GM23338 (cell line): Measurements from ENCODE around the gene FBF1. TPM values are rescaled to one million over a fixed set of nuclear protein-coding genes. Genes with fewer than 3 reads are reported as not detected.

ENCODE experiments used
- JUNB ChIP-seq: IDR thresholded peaks from one replicate; pipeline ENCODE4 v1.6.1; 2016; ENCODE audit warnings: antibody characterized with exemption; ENCODE audit not compliant: unreplicated experiment
- ZNF331 ChIP-seq: fragments of 250-450 bp; sonication (Bioruptor Pico); IDR thresholded peaks from 2 replicates; pipeline ENCODE4 v1.5.0; 2020; ENCODE audit warnings: low read depth, mild to moderate bottlenecking, moderate library complexity
- polyA plus RNA-seq: library from polyadenylated mRNA; unstranded; fragments of >200 nt; fragmentation: Nextera tagmentation; extraction: Ambion mirVana; gene quantifications from 2 replicates; pipeline ENCODE4 v1.2.1, GENCODE V29; 2016
- total RNA-seq: library from RNA; depleted of rRNA; stranded (reverse); fragments of >200 nt; shearing (Covaris generic); gene quantifications from 2 replicates; pipeline ENCODE4 v1.2.3, GENCODE V29; 2014; rRNA removed
- TF ChIP-seq, protein P1 (sequence below): IDR thresholded peaks from one replicate; pipeline ENCODE4 v1.6.1; 2018; ENCODE audit warnings: antibody characterized with exemption; ENCODE audit not compliant: unreplicated experiment

The FBF1 gene
- total and polyA plus RNA-seq, 2 experiments from 2014 or later, result 8.8 to 11.8 TPM

DNA sequence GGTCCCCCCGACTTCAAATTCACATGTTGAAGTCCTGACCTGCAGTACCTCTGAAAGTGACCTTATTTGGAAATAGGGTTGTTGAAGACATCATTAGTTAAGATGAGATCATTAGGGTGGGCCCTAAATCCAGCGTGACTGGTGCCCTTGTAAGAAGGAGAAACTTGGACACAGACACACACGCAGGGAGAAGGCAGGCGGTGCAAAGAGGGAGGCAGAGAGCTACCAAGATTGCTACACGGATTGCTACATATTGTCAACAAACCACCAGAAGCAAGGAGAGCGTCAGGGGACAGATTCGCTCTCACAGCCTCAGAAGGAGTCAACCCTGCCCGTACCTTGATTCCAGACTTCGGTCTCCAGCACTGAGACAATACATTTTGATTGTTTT lies 78.9 kb downstream of the FBF1 start (continued):
- TF ChIP-seq, protein P1, sequence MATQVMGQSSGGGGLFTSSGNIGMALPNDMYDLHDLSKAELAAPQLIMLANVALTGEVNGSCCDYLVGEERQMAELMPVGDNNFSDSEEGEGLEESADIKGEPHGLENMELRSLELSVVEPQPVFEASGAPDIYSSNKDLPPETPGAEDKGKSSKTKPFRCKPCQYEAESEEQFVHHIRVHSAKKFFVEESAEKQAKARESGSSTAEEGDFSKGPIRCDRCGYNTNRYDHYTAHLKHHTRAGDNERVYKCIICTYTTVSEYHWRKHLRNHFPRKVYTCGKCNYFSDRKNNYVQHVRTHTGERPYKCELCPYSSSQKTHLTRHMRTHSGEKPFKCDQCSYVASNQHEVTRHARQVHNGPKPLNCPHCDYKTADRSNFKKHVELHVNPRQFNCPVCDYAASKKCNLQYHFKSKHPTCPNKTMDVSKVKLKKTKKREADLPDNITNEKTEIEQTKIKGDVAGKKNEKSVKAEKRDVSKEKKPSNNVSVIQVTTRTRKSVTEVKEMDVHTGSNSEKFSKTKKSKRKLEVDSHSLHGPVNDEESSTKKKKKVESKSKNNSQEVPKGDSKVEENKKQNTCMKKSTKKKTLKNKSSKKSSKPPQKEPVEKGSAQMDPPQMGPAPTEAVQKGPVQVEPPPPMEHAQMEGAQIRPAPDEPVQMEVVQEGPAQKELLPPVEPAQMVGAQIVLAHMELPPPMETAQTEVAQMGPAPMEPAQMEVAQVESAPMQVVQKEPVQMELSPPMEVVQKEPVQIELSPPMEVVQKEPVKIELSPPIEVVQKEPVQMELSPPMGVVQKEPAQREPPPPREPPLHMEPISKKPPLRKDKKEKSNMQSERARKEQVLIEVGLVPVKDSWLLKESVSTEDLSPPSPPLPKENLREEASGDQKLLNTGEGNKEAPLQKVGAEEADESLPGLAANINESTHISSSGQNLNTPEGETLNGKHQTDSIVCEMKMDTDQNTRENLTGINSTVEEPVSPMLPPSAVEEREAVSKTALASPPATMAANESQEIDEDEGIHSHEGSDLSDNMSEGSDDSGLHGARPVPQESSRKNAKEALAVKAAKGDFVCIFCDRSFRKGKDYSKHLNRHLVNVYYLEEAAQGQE, result no peak
- TF ChIP-seq ZNF331 (CRISPR knock-in tag) (no peak), JUNB (no peak)

Other genes with a start within 250 kb of the FBF1 start
- gene ITGB4, start 219.6 kb downstream of the FBF1 start, total RNA-seq, result 9.7 and 10.3 TPM in 2 replicates
- 4.2 and 6.1 TPM in 2 replicates for gene ITGB4, start 219.6 kb downstream of the FBF1 start, polyA plus RNA-seq
- gene GALK1, start 175.8 kb downstream of the FBF1 start, total RNA-seq, result 30.5 TPM in 2 replicates
- 31.7 and 34.7 TPM in 2 replicates for gene GALK1, start 175.8 kb downstream of the FBF1 start, polyA plus RNA-seq
- 65.2 and 67.0 TPM in 2 replicates for gene UNK, start 156.2 kb downstream of the FBF1 start, total RNA-seq
- 16.6 and 21.8 TPM in 2 replicates for gene UNK, start 156.2 kb downstream of the FBF1 start, polyA plus RNA-seq
- 3.8 and 5.9 TPM in 2 replicates for gene UNC13D, start 96.6 kb downstream of the FBF1 start, total RNA-seq
- 10.5 and 10.8 TPM in 2 replicates for gene UNC13D, start 96.6 kb downstream of the FBF1 start, polyA plus RNA-seq
- gene WBP2, start 85.7 kb downstream of the FBF1 start, total RNA-seq, result 34.9 and 36.2 TPM in 2 replicates
- 59.5 and 63.5 TPM in 2 replicates for gene WBP2, start 85.7 kb downstream of the FBF1 start, polyA plus RNA-seq
- gene TRIM47, start 62.5 kb downstream of the FBF1 start, total RNA-seq, result 9.9 and 12.5 TPM in 2 replicates
- gene TRIM47, start 62.5 kb downstream of the FBF1 start, polyA plus RNA-seq, result 7.2 TPM in 2 replicates
- gene TRIM65, start 44.1 kb downstream of the FBF1 start, total RNA-seq, result 53.8 and 54.0 TPM in 2 replicates
- gene TRIM65, start 44.1 kb downstream of the FBF1 start, polyA plus RNA-seq, result 13.8 and 15.0 TPM in 2 replicates
- gene MRPL38, start 36.2 kb downstream of the FBF1 start, total RNA-seq, result 47.2 and 63.6 TPM in 2 replicates
- gene MRPL38, start 36.2 kb downstream of the FBF1 start, polyA plus RNA-seq, result 86.7 and 90.0 TPM in 2 replicates
- 32.8 and 32.9 TPM in 2 replicates for gene ACOX1, start 38.1 kb upstream of the FBF1 start, total RNA-seq
- gene ACOX1, start 38.1 kb upstream of the FBF1 start, polyA plus RNA-seq, result 11.9 and 12.8 TPM in 2 replicates
- gene TEN1, start 38.2 kb upstream of the FBF1 start, total RNA-seq, result 11.3 TPM in 2 replicates
- 13.2 and 14.1 TPM in 2 replicates for gene TEN1, start 38.2 kb upstream of the FBF1 start, polyA plus RNA-seq
- 5.9 and 10.2 TPM in 2 replicates for gene CDK3, start 59.8 kb upstream of the FBF1 start, total RNA-seq
- 7.8 and 7.9 TPM in 2 replicates for gene CDK3, start 59.8 kb upstream of the FBF1 start, polyA plus RNA-seq
- gene EVPL, start 86.3 kb upstream of the FBF1 start, total RNA-seq, result 0.62 and 1.3 TPM in 2 replicates
- 0.47 and 0.59 TPM in 2 replicates for gene EVPL, start 86.3 kb upstream of the FBF1 start, polyA plus RNA-seq
- 60.3 and 62.8 TPM in 2 replicates for gene SRP68, start 131.5 kb upstream of the FBF1 start, total RNA-seq
- 30.7 and 34.2 TPM in 2 replicates for gene SRP68, start 131.5 kb upstream of the FBF1 start, polyA plus RNA-seq
- 0.70 and 2.2 TPM in 2 replicates for gene GALR2, start 133.7 kb upstream of the FBF1 start, total RNA-seq
- gene GALR2, start 133.7 kb upstream of the FBF1 start, polyA plus RNA-seq, result 0.50 and 0.80 TPM in 2 replicates
- gene ZACN, start 138.1 kb upstream of the FBF1 start, total RNA-seq, result not detected in 2 replicates
- 0.47 and 0.82 TPM in 2 replicates for gene ZACN, start 138.1 kb upstream of the FBF1 start, polyA plus RNA-seq
- gene EXOC7, start 162.7 kb upstream of the FBF1 start, total RNA-seq, result 65.9 and 75.4 TPM in 2 replicates
- 77.4 and 77.5 TPM in 2 replicates for gene EXOC7, start 162.7 kb upstream of the FBF1 start, polyA plus RNA-seq
- 8.7 and 12.3 TPM in 2 replicates for gene FOXJ1, start 200.2 kb upstream of the FBF1 start, total RNA-seq
- 2.3 and 2.8 TPM in 2 replicates for gene FOXJ1, start 200.2 kb upstream of the FBF1 start, polyA plus RNA-seq